RWPE2 (cell line): ENCODE data around the gene BCL2L12.
"Not testable (repeated sequence)": the region's sequence is repeated elsewhere in the genome, so short reads cannot be mapped to it uniquely, and the experiment has no call there.

Source experiments
- ATAC-seq: fragments of 200-7000 bp; cut with Tn5 transposase; 3 replicates; pipeline ENCODE4 v1.9.1; 2021; ENCODE audit warnings: low read depth
- DNase-seq: peaks from one replicate; pipeline ENCODE4 v3.0.0-alpha.2; 2020; ENCODE audit warnings: low spot score
- H3K27ac ChIP-seq: fragments of 450-650 bp; 2 replicates; pipeline ENCODE4 v1.5.1; 2017; ENCODE audit warnings: mild to moderate bottlenecking; ENCODE audit not compliant: poor library complexity, severe bottlenecking
- H3K27me3 ChIP-seq: fragments of 250-450 bp; sonication (Bioruptor Pico); 2 replicates; pipeline ENCODE4 v1.5.1; 2021; ENCODE audit warnings: mild to moderate bottlenecking, moderate library complexity; ENCODE audit not compliant: insufficient read depth, poor library complexity, severe bottlenecking
- H3K36me3 ChIP-seq: fragments of 250-450 bp; sonication (Bioruptor Pico); 2 replicates; pipeline ENCODE4 v1.5.1; 2020; ENCODE audit warnings: low read depth, mild to moderate bottlenecking, moderate library complexity
- H3K4me1 ChIP-seq: fragments of 250-450 bp; sonication (Bioruptor Pico); 2 replicates; pipeline ENCODE4 v1.5.1; 2021; ENCODE audit warnings: mild to moderate bottlenecking, moderate library complexity; ENCODE audit not compliant: insufficient read depth, poor library complexity, severe bottlenecking
- H3K4me3 ChIP-seq: fragments of 250-450 bp; sonication (Bioruptor Pico); 2 replicates; pipeline ENCODE4 v1.5.1; 2021; ENCODE audit warnings: mild to moderate bottlenecking, moderate library complexity; ENCODE audit not compliant: severe bottlenecking
- H3K9me3 ChIP-seq: fragments of 250-450 bp; sonication (Bioruptor Pico); 2 replicates; pipeline ENCODE4 v1.5.1; 2021; ENCODE audit warnings: mild to moderate bottlenecking, moderate library complexity; ENCODE audit not compliant: severe bottlenecking
- CTCF ChIP-seq: fragments of 450-650 bp; IDR thresholded peaks from one replicate; pipeline ENCODE4 v1.5.1; 2017; ENCODE audit warnings: mild to moderate bottlenecking, moderate library complexity; ENCODE audit not compliant: poor library complexity, severe bottlenecking

The BCL2L12 gene

GRCh38 chr19:49718511-49718910 lies 52.8 kb downstream of the BCL2L12 start:
- Histone ChIP-seq H3K27ac (no peak overlapping the region), H3K9me3 (no peaks in the 10 kb centered on the region), H3K4me3 (no peak overlapping the region), H3K4me1 (no peaks in the 10 kb centered on the region), H3K27me3 (no peaks in the 10 kb centered on the region), H3K36me3 (no peaks in the 10 kb centered on the region)
- ATAC-seq (no peak), DNase-seq (no peak)
- no peak for TF ChIP-seq CTCF

- Histone ChIP-seq H3K4me3 (no peak overlapping the region), H3K27ac (no peak overlapping the region), H3K4me1 (no peaks in the 10 kb centered on the region), H3K9me3 (no peaks in the 10 kb centered on the region), H3K27me3 (no peaks in the 10 kb centered on the region), H3K36me3 (no peaks in the 10 kb centered on the region)
- DNase-seq (no peak), ATAC-seq (no peak)
- no peak for TF ChIP-seq CTCF
Measured at GRCh38 chr19:49718991-49719390, 53.3 kb downstream of the BCL2L12 start.

- not testable (repeated sequence) for H3K27me3 ChIP-seq, ATAC-seq
Measured at GRCh38 chr19:49719420-49719819, 53.7 kb downstream of the BCL2L12 start.

More at GRCh38 chr19:49719420-49719819, 53.7 kb downstream of the BCL2L12 start:
- H3K9me3 ChIP-seq, H3K36me3 ChIP-seq, H3K4me3 ChIP-seq, DNase-seq, H3K4me1 ChIP-seq, H3K27ac ChIP-seq: not testable (repeated sequence)
